Thyroid gland (tissue), 4 donors: ENCODE measurements around the gene EML6. TPM values are rescaled to one million over a fixed set of nuclear protein-coding genes. Genes with fewer than 3 reads are reported as not detected.

Experiments used
- DNase-seq, 2 donors: peaks; one replicate each; pipeline ENCODE4 v3.0.0-alpha.2; 2019
- H3K27ac ChIP-seq, 3 donors: fragments of 200-600 bp; sonication (generic); 1 replicate in 2 of 3; 2 replicates in 1 of 3; pipeline ENCODE4 v1.5.1; 2016 to 2019; ENCODE audit warnings: mild to moderate bottlenecking in 1 of 3, moderate library complexity in 1 of 3
- H3K27me3 ChIP-seq: fragments of 200-600 bp; sonication (generic); one replicate; pipeline ENCODE4 v1.5.1; 2019
- H3K36me3 ChIP-seq, 2 donors: fragments of 200-600 bp; sonication (generic); one replicate each; pipeline ENCODE4 v1.5.1; 2016 to 2019
- H3K4me1 ChIP-seq, 2 donors: fragments of 200-600 bp; sonication (generic); one replicate each; pipeline ENCODE4 v1.5.1; 2017 to 2019
- H3K4me3 ChIP-seq, 3 donors: fragments of 200-600 bp; sonication (generic); replicated peaks in 1 of 3; 1 replicate in 2 of 3; 2 replicates in 1 of 3; pipeline ENCODE4 v1.5.1; 2016; ENCODE audit warnings: mild to moderate bottlenecking in 1 of 3
- H3K9me3 ChIP-seq: fragments of 200-600 bp; sonication (generic); one replicate; pipeline ENCODE4 v1.5.1; 2017
- POLR2A ChIP-seq, 2 donors: fragments of 450-650 bp; IDR thresholded peaks; one replicate each; pipeline ENCODE4 v1.6.1; 2017; ENCODE audit warnings: antibody characterized with exemption in 2 of 2, mild to moderate bottlenecking in 2 of 2, moderate library complexity in 1 of 2
- WGBS, 2 donors: methylation state at CpG; one replicate each; pipeline ENCODE4 v1.1.5; 2017; 5-methylcytosine and 5-hydroxymethylcytosine counted together
- intact Hi-C: fragments of 100-400 bp; cut with DNase I; formaldehyde crosslinking; loops from one replicate; pipeline ENCODE4 v1.15.1; 2023
- total RNA-seq, 4 donors: library from RNA; depleted of rRNA; stranded (reverse); fragments of >200 nt; gene quantifications; one replicate each; pipeline ENCODE4 v1.2.3, GENCODE V29; 2016
- TF ChIP-seq, protein P1 (sequence below), 6 experiments: fragments of 200-600 bp in 3 of 6; fragments of 450-650 bp in 3 of 6; sonication (generic) in 3 of 6; IDR thresholded peaks; one replicate each; pipeline ENCODE4 v1.5.1; 2016 to 2019; ENCODE audit warnings: antibody characterized with exemption in 6 of 6, mild to moderate bottlenecking in 2 of 6, inconsistent platforms in 1 of 6, moderate library complexity in 1 of 6

The EML6 gene
- total RNA-seq, 4 donors from 2014 or later, result 5.6 to 24.8 (median 20.3) TPM

DNA sequence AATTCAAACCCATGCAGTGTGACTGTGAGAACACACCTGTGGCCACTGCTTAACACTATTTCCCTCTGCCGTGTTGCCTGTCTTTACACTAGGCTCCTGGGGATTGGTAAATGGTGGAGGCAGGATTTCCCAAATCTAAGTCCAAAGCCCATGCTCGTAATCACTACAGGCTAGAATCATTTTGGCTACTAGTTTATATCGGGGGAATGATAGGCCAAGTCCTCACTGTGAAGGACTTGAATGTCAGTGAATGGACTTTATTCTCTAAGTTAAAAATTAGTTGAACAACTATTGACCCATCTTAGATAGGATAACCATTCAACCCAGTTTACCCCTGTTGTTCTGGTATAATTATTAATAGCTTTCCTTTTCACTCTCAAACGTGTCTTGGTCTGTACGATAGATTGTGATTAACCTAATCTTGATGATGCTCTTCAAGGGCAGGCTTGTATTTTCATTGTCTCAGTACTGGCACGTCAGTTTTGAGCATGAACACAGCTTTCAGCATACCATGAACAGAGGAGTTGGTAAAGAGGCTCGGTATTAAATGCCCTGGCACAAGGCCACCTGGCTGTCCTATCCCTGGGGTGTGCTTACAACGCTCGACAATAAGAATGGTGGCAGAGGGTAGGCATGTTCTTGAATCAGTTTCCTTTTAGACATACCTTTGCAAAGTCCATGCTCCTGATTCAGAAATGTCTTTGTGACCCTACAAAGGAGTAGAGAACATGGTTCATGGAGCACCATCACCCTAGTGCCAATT is 177.9 kb downstream of the EML6 start:
- Histone ChIP-seq H3K9me3 (no peaks in the 10 kb centered on the region), H3K27ac (no peak overlapping the region), H3K36me3 (no peaks in the 10 kb centered on the region), H3K4me1 (no peaks in the 10 kb centered on the region), H3K4me3 (no peak overlapping the region), H3K27me3 (no peaks in the 10 kb centered on the region)
- TF ChIP-seq, protein P1, sequence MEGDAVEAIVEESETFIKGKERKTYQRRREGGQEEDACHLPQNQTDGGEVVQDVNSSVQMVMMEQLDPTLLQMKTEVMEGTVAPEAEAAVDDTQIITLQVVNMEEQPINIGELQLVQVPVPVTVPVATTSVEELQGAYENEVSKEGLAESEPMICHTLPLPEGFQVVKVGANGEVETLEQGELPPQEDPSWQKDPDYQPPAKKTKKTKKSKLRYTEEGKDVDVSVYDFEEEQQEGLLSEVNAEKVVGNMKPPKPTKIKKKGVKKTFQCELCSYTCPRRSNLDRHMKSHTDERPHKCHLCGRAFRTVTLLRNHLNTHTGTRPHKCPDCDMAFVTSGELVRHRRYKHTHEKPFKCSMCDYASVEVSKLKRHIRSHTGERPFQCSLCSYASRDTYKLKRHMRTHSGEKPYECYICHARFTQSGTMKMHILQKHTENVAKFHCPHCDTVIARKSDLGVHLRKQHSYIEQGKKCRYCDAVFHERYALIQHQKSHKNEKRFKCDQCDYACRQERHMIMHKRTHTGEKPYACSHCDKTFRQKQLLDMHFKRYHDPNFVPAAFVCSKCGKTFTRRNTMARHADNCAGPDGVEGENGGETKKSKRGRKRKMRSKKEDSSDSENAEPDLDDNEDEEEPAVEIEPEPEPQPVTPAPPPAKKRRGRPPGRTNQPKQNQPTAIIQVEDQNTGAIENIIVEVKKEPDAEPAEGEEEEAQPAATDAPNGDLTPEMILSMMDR (IDR thresholded peaks at IDR 0.05), result no peak
- TF ChIP-seq POLR2A (IDR thresholded peaks at IDR 0.05), result no peak
- intact Hi-C loops, result loop anchor here (5.0 kb wide), 1 partner anchor 271 kb away; no protein-coding TSS in a partner anchor
- DNase-seq, result peak in 1 of 2 donors; percentile 7
- 78 to 85% methylated on average over 9 of the region's 9 CpGs for WGBS, 2 donors

DNA sequence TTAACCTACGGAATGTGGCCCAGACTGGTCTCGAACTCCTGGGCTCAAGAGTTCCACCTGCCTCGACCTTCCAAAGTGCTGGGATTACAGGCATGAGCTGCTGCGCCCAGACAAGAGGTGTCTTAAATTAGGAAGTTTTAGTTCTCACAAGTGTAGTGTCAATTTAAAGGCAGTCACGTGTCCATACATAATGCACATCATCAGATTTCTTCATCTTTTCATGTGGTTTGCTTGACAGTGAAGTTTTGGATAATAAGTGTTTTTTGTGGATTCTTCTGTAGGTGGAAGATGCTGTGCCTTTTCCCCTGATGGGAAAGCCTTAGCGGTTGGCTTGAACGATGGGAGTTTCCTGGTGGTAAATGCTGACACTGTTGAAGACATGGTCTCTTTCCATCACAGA is 179.3 kb downstream of the EML6 start:
- intact Hi-C loops, result loop anchor here (5.0 kb wide), 1 partner anchor 270 kb away; no protein-coding TSS in a partner anchor
- no peak for TF ChIP-seq POLR2A (IDR thresholded peaks at IDR 0.05)
- TF ChIP-seq, protein P1 (IDR thresholded peaks at IDR 0.05), result no peak
- Histone ChIP-seq H3K4me3 (no peak overlapping the region), H3K36me3 (no peaks in the 10 kb centered on the region), H3K27ac (no peak overlapping the region), H3K9me3 (no peaks in the 10 kb centered on the region), H3K27me3 (no peaks in the 10 kb centered on the region), H3K4me1 (no peaks in the 10 kb centered on the region)
- no peak for DNase-seq
- WGBS, 2 donors, result 94% methylated on average over 7 of the region's 7 CpGs

DNA sequence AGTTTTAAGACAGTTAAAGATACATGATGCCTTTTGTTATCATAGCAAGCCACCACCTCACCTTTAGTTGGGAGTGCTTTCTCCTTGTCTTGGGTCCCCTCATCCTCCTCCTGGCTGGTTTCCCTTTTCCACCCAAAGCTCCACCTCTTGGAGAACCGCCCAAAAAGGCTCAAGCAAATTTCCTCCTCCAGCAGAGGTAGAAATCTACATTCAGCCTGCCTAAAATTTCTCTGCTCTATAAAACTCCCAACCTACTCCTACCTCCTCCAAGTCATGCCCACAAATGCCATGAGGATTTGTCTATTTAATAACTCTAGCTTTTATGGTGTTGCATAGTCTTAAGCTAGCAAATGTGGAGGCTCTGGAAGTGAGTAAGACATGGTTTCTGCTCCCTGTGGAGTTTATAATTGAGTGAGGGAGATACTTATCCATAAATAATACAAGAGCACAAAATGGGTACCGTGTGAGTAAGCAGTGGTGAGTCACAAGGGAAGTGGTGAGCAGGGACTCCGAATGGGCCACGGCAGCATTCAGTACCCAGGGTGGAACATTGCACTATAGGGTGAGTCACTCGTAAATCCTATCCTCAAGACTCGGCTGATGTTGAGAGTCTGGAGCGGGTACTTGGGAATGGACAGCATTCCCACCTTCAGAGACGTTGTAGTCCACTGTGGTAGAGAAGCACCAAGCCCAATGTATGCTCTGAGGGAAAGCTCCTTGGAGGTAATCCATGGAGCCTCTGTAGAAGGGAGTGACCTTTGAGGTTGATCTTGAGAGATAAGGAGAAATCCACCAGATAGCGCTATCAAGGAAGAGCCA is 180.5 kb downstream of the EML6 start:
- TF ChIP-seq POLR2A (IDR thresholded peaks at IDR 0.05), result no peak
- TF ChIP-seq, protein P1 (IDR thresholded peaks at IDR 0.05), result no peak
- H3K9me3 ChIP-seq, result no peaks in the 10 kb centered on the region
- 79 to 88% methylated on average over 9 of the region's 9 CpGs for WGBS, 2 donors
- intact Hi-C loops, result loop anchor here (5.0 kb wide), 1 partner anchor 268 kb away; no protein-coding TSS in a partner anchor
- no peaks in the 10 kb centered on the region for H3K4me1 ChIP-seq
- DNase-seq, result peak; percentile 17 to 18
- no peak overlapping the region for H3K4me3 ChIP-seq
- H3K36me3 ChIP-seq, result no peaks in the 10 kb centered on the region
- H3K27ac ChIP-seq, result no peak overlapping the region
- H3K27me3 ChIP-seq, result no peaks in the 10 kb centered on the region

DNA sequence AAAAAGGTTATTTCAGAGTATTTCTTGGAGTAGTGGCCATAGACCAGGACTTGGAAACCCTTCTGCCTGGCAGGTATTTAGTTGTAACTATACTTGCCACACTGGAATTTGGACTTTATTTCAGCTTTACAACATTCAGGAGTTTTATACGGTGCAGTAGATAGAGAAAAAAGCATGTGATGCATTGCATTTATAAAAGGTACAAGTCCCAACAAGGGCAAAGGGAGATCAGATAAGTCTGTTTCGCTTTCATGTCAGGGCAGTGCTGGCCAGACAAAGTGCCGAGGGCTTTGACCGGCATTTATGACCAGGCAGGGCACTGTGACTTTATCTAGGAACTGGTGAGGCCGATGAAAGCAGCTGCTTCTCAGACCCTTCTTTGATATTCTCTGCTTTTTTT is 181.4 kb downstream of the EML6 start:
- 90 to 92% methylated on average over 5 of the region's 5 CpGs for whole genome bisulfite sequencing, 2 donors
- Histone ChIP-seq H3K9me3 (no peaks in the 10 kb centered on the region), H3K4me1 (no peaks in the 10 kb centered on the region), H3K36me3 (no peaks in the 10 kb centered on the region), H3K4me3 (no peak overlapping the region), H3K27me3 (no peaks in the 10 kb centered on the region), H3K27ac (no peak overlapping the region)
- TF ChIP-seq, protein P1 (IDR thresholded peaks at IDR 0.05), result no peak
- intact Hi-C loops, result loop anchor here (5.0 kb wide), 1 partner anchor 267 kb away; no protein-coding TSS in a partner anchor
- no peak for DNase-seq
